Measurements from ENCODE around the gene DUOXA2.

Gene DUOXA2

GRCh38 chr15:45161666-45162065 lies 47.5 kb downstream of the DUOXA2 start:
- H4K20me1 ChIP-seq (ENCODE audit: low read depth, low read length) = no peaks in the 10 kb centered on the region
- no peaks in the 10 kb centered on the region for H3K27me3 ChIP-seq (ENCODE audit: low read length)
- H3F3A ChIP-seq (ENCODE audit: insufficient read depth) = no peaks in the 10 kb centered on the region
- H3K9ac ChIP-seq (ENCODE audit: low read length) = no peak overlapping the region
- TF ChIP-seq EZH2phosphoT487 (conservative IDR thresholded peaks at IDR 0.05; ENCODE audit: low read length) = no peak
- TF ChIP-seq, protein P1, sequence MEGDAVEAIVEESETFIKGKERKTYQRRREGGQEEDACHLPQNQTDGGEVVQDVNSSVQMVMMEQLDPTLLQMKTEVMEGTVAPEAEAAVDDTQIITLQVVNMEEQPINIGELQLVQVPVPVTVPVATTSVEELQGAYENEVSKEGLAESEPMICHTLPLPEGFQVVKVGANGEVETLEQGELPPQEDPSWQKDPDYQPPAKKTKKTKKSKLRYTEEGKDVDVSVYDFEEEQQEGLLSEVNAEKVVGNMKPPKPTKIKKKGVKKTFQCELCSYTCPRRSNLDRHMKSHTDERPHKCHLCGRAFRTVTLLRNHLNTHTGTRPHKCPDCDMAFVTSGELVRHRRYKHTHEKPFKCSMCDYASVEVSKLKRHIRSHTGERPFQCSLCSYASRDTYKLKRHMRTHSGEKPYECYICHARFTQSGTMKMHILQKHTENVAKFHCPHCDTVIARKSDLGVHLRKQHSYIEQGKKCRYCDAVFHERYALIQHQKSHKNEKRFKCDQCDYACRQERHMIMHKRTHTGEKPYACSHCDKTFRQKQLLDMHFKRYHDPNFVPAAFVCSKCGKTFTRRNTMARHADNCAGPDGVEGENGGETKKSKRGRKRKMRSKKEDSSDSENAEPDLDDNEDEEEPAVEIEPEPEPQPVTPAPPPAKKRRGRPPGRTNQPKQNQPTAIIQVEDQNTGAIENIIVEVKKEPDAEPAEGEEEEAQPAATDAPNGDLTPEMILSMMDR (IDR thresholded peaks at IDR 0.05; ENCODE audit: insufficient read depth, low read length, poor library complexity, severe bottlenecking) = no peak
- H3K9me2 ChIP-seq (replicated peaks; ENCODE audit: insufficient read depth, low read length) = no peaks in the 10 kb centered on the region
- H3K4me3 ChIP-seq (ENCODE audit: insufficient read depth, low read length, poor library complexity, severe bottlenecking) = no peak overlapping the region
- H3K27ac ChIP-seq (ENCODE audit: low read depth, low read length) = no peak overlapping the region
- no peaks in the 10 kb centered on the region for H3K79me2 ChIP-seq (ENCODE audit: insufficient read depth, low read length)
- no peak overlapping the region for H2AFZ ChIP-seq (ENCODE audit: low read depth, low read length, severe bottlenecking)
- H3K36me3 ChIP-seq (ENCODE audit: low read length) = no peaks in the 10 kb centered on the region
- H3K4me2 ChIP-seq (ENCODE audit: low read depth, low read length, poor library complexity, severe bottlenecking) = no peak overlapping the region
- H3K9me3 ChIP-seq (ENCODE audit: insufficient read depth, low read length) = no peaks in the 10 kb centered on the region

- Histone ChIP-seq H3K4me3 (ENCODE audit: insufficient read depth, low read length, poor library complexity, severe bottlenecking) (no peak overlapping the region), H3F3A (ENCODE audit: insufficient read depth) (no peaks in the 10 kb centered on the region), H3K9me2 (replicated peaks; ENCODE audit: insufficient read depth, low read length) (no peaks in the 10 kb centered on the region), H3K36me3 (ENCODE audit: low read length) (no peaks in the 10 kb centered on the region), H3K9me3 (ENCODE audit: insufficient read depth, low read length) (no peaks in the 10 kb centered on the region), H3K27me3 (ENCODE audit: low read length) (no peaks in the 10 kb centered on the region), H3K79me2 (ENCODE audit: insufficient read depth, low read length) (no peaks in the 10 kb centered on the region), H2AFZ (ENCODE audit: low read depth, low read length, severe bottlenecking) (no peak overlapping the region), H3K27ac (ENCODE audit: low read depth, low read length) (no peak overlapping the region), H3K4me2 (ENCODE audit: low read depth, low read length, poor library complexity, severe bottlenecking) (no peak overlapping the region), H4K20me1 (ENCODE audit: low read depth, low read length) (no peaks in the 10 kb centered on the region), H3K9ac (ENCODE audit: low read length) (no peak overlapping the region)
- no peak for TF ChIP-seq EZH2phosphoT487 (conservative IDR thresholded peaks at IDR 0.05; ENCODE audit: low read length)
- TF ChIP-seq, protein P1 (IDR thresholded peaks at IDR 0.05; ENCODE audit: insufficient read depth, low read length, poor library complexity, severe bottlenecking) = peak; percentile 74
Observed at GRCh38 chr15:45162771-45163507, 48.8 kb downstream of the DUOXA2 start.

DNA sequence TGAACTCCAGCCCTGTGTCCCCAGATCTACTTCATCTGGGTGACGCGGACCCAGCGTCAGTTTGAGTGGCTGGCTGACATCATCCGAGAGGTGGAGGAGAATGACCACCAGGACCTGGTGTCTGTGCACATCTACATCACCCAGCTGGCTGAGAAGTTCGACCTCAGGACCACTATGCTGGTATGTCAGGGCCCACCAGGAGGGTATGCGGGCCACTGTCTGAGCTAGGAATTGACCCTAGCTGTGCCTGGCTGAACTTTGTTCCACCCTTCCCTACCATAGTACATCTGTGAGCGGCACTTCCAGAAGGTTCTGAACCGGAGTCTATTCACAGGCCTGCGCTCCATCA lies 49.4 kb downstream of the DUOXA2 start:
- no peaks in the 10 kb centered on the region for H3K9me3 ChIP-seq (ENCODE audit: insufficient read depth, low read length)
- no peak overlapping the region for H3K4me2 ChIP-seq (ENCODE audit: low read depth, low read length, poor library complexity, severe bottlenecking)
- no peaks in the 10 kb centered on the region for H3K9me2 ChIP-seq (replicated peaks; ENCODE audit: insufficient read depth, low read length)
- H3F3A ChIP-seq (ENCODE audit: insufficient read depth) = no peaks in the 10 kb centered on the region
- H2AFZ ChIP-seq (ENCODE audit: low read depth, low read length, severe bottlenecking) = no peak overlapping the region
- H3K27ac ChIP-seq (ENCODE audit: low read depth, low read length) = no peak overlapping the region
- no peak overlapping the region for H3K4me3 ChIP-seq (ENCODE audit: insufficient read depth, low read length, poor library complexity, severe bottlenecking)
- no peak overlapping the region for H3K9ac ChIP-seq (ENCODE audit: low read length)
- no peaks in the 10 kb centered on the region for H3K27me3 ChIP-seq (ENCODE audit: low read length)
- no peak for TF ChIP-seq EZH2phosphoT487 (conservative IDR thresholded peaks at IDR 0.05; ENCODE audit: low read length)
- H3K36me3 ChIP-seq (ENCODE audit: low read length) = no peaks in the 10 kb centered on the region
- H3K79me2 ChIP-seq (ENCODE audit: insufficient read depth, low read length) = no peaks in the 10 kb centered on the region
- H4K20me1 ChIP-seq (ENCODE audit: low read depth, low read length) = no peaks in the 10 kb centered on the region

- Histone ChIP-seq H4K20me1 (ENCODE audit: low read depth, low read length) (no peaks in the 10 kb centered on the region), H2AFZ (ENCODE audit: low read depth, low read length, severe bottlenecking) (no peak overlapping the region), H3K36me3 (ENCODE audit: low read length) (no peaks in the 10 kb centered on the region), H3K9ac (ENCODE audit: low read length) (no peak overlapping the region), H3K27me3 (ENCODE audit: low read length) (no peaks in the 10 kb centered on the region), H3K27ac (ENCODE audit: low read depth, low read length) (no peak overlapping the region), H3K4me2 (ENCODE audit: low read depth, low read length, poor library complexity, severe bottlenecking) (no peak overlapping the region), H3K4me3 (ENCODE audit: insufficient read depth, low read length, poor library complexity, severe bottlenecking) (no peak overlapping the region), H3F3A (ENCODE audit: insufficient read depth) (no peaks in the 10 kb centered on the region), H3K79me2 (ENCODE audit: insufficient read depth, low read length) (no peaks in the 10 kb centered on the region), H3K9me3 (ENCODE audit: insufficient read depth, low read length) (no peaks in the 10 kb centered on the region), H3K9me2 (replicated peaks; ENCODE audit: insufficient read depth, low read length) (no peaks in the 10 kb centered on the region)
- no peak for TF ChIP-seq EZH2phosphoT487 (conservative IDR thresholded peaks at IDR 0.05; ENCODE audit: low read length)
- TF ChIP-seq, protein P1 (IDR thresholded peaks at IDR 0.05; ENCODE audit: insufficient read depth, low read length, poor library complexity, severe bottlenecking) = no peak
Observed at GRCh38 chr15:45164914-45165313, 50.8 kb downstream of the DUOXA2 start.

Data from SU-DHL-6 (cell line).